ENCODE measurements around the gene CCT6B. TPM values are rescaled to one million over a fixed set of nuclear protein-coding genes. Genes with fewer than 3 reads are reported as not detected.

CCT6B gene
- total and polyA plus RNA-seq, 2 of the 13 experiments (the other 11 are each of a cell fraction or from before 2014, with no cell fraction given) = 0.41 to 1.4 TPM

DNA sequence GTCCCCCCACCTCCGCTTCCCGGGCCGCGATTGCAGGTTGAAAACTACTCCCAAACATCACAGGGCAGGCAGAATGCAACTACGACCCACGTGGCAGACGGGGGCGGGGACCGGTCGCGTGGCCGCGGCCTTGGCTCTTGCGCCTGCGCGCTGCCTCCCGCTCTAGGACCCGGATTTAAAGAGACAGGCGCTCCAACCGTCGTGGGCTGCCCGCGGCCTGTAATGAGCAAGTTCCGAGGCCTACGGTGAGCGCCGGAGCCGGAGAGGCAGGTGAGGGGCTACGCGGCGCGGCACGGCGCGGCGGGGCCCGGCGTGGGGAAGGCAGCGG is 19.1 kb upstream of the CCT6B start, which contains the start of gene LIG3 (continued):
- TF ChIP-seq ZNF18 (CRISPR knock-in tag; IDR thresholded peaks at IDR 0.05; ENCODE audit: insufficient replicate concordance) = no peak
- no peak for TF ChIP-seq ZNF468 (CRISPR knock-in tag; IDR thresholded peaks at IDR 0.05)
- TF ChIP-seq RCOR2 (CRISPR knock-in tag; IDR thresholded peaks at IDR 0.05) = no peak
- TF ChIP-seq ZFY (CRISPR knock-in tag; IDR thresholded peaks at IDR 0.05) = peak; percentile 89
- TF ChIP-seq ZMAT5 (CRISPR knock-in tag; IDR thresholded peaks at IDR 0.05; ENCODE audit: borderline replicate concordance, low read depth) = no peak
- TF ChIP-seq ZNF777 (CRISPR knock-in tag; IDR thresholded peaks at IDR 0.05) = no peak
- TF ChIP-seq GTF2F1 (IDR thresholded peaks at IDR 0.05; ENCODE audit: low read length) = no peak
- no peak for TF ChIP-seq HMG20B (CRISPR knock-in tag; conservative IDR thresholded peaks at IDR 0.05)
- TF ChIP-seq SIX1 (CRISPR knock-in tag; IDR thresholded peaks at IDR 0.05; ENCODE audit: borderline replicate concordance) = no peak
- no peak for TF ChIP-seq DR1 (CRISPR knock-in tag; IDR thresholded peaks at IDR 0.05)
- no peak for TF ChIP-seq ZNF225 (CRISPR knock-in tag; IDR thresholded peaks at IDR 0.05)
- no peak for TF ChIP-seq ZSCAN25 (CRISPR knock-in tag; IDR thresholded peaks at IDR 0.05)
- TF ChIP-seq, protein P1, sequence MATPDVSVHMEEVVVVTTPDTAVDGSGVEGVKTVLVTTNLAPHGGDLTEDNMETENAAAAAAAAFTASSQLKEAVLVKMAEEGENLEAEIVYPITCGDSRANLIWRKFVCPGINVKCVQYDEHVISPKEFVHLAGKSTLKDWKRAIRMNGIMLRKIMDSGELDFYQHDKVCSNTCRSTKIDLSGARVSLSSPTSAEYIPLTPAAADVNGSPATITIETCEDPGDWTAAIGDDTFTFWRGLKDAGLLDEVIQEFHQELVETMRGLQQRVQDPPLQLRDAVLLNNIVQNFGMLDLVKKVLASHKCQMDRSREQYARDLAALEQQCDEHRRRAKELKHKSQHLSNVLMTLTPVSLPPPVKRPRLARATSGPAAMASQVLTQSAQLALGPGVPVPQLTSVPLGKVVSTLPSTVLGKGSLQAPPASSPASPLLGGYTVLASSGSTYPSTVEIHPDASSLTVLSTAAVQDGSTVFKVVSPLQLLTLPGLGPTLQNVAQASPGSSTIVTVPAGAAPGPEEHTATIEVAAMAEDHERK (CRISPR knock-in tag; IDR thresholded peaks at IDR 0.05; ENCODE audit: low read depth) = no peak
- TF ChIP-seq, protein P2, sequence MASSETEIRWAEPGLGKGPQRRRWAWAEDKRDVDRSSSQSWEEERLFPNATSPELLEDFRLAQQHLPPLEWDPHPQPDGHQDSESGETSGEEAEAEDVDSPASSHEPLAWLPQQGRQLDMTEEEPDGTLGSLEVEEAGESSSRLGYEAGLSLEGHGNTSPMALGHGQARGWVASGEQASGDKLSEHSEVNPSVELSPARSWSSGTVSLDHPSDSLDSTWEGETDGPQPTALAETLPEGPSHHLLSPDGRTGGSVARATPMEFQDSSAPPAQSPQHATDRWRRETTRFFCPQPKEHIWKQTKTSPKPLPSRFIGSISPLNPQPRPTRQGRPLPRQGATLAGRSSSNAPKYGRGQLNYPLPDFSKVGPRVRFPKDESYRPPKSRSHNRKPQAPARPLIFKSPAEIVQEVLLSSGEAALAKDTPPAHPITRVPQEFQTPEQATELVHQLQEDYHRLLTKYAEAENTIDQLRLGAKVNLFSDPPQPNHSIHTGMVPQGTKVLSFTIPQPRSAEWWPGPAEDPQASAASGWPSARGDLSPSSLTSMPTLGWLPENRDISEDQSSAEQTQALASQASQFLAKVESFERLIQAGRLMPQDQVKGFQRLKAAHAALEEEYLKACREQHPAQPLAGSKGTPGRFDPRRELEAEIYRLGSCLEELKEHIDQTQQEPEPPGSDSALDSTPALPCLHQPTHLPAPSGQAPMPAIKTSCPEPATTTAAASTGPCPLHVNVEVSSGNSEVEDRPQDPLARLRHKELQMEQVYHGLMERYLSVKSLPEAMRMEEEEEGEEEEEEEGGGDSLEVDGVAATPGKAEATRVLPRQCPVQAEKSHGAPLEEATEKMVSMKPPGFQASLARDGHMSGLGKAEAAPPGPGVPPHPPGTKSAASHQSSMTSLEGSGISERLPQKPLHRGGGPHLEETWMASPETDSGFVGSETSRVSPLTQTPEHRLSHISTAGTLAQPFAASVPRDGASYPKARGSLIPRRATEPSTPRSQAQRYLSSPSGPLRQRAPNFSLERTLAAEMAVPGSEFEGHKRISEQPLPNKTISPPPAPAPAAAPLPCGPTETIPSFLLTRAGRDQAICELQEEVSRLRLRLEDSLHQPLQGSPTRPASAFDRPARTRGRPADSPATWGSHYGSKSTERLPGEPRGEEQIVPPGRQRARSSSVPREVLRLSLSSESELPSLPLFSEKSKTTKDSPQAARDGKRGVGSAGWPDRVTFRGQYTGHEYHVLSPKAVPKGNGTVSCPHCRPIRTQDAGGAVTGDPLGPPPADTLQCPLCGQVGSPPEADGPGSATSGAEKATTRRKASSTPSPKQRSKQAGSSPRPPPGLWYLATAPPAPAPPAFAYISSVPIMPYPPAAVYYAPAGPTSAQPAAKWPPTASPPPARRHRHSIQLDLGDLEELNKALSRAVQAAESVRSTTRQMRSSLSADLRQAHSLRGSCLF (CRISPR knock-in tag; IDR thresholded peaks at IDR 0.05; ENCODE audit: borderline replicate concordance) = no peak
- peak; percentile 17; the same call in 1 of the 2 replicates for TF ChIP-seq HOMEZ (CRISPR knock-in tag; IDR thresholded peaks at IDR 0.05; ENCODE audit: low read depth)
- no peak for TF ChIP-seq TP53 (CRISPR knock-in tag; conservative IDR thresholded peaks at IDR 0.05)
- peak; percentile 78; the same call in 1 of the 2 replicates for TF ChIP-seq TFDP1 (CRISPR knock-in tag; IDR thresholded peaks at IDR 0.05; ENCODE audit: borderline replicate concordance)
- TF ChIP-seq DMAP1 (CRISPR knock-in tag; IDR thresholded peaks at IDR 0.05) = peak; percentile 96
- TF ChIP-seq SIX4 (CRISPR knock-in tag; IDR thresholded peaks at IDR 0.05) = no peak
- no peak for TF ChIP-seq STAG1 (CRISPR knock-in tag; IDR thresholded peaks at IDR 0.05)
